Hair follicular keratinocyte (primary cell): ENCODE results near the gene MAPKBP1. TPM values are rescaled to one million over a fixed set of nuclear protein-coding genes. Genes with fewer than 3 reads are reported as not detected.

Experiments used
- total RNA-seq: library from RNA; depleted of rRNA; stranded (reverse); fragments of >200 nt; gene quantifications from 2 replicates; pipeline ENCODE4 v1.2.3, GENCODE V29; 2015

The MAPKBP1 gene, protein sequence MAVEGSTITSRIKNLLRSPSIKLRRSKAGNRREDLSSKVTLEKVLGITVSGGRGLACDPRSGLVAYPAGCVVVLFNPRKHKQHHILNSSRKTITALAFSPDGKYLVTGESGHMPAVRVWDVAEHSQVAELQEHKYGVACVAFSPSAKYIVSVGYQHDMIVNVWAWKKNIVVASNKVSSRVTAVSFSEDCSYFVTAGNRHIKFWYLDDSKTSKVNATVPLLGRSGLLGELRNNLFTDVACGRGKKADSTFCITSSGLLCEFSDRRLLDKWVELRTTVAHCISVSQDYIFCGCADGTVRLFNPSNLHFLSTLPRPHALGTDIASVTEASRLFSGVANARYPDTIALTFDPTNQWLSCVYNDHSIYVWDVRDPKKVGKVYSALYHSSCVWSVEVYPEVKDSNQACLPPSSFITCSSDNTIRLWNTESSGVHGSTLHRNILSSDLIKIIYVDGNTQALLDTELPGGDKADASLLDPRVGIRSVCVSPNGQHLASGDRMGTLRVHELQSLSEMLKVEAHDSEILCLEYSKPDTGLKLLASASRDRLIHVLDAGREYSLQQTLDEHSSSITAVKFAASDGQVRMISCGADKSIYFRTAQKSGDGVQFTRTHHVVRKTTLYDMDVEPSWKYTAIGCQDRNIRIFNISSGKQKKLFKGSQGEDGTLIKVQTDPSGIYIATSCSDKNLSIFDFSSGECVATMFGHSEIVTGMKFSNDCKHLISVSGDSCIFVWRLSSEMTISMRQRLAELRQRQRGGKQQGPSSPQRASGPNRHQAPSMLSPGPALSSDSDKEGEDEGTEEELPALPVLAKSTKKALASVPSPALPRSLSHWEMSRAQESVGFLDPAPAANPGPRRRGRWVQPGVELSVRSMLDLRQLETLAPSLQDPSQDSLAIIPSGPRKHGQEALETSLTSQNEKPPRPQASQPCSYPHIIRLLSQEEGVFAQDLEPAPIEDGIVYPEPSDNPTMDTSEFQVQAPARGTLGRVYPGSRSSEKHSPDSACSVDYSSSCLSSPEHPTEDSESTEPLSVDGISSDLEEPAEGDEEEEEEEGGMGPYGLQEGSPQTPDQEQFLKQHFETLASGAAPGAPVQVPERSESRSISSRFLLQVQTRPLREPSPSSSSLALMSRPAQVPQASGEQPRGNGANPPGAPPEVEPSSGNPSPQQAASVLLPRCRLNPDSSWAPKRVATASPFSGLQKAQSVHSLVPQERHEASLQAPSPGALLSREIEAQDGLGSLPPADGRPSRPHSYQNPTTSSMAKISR (N-terminal part only)
- 27.8 and 35.2 TPM in 2 replicates for total RNA-seq

DNA sequence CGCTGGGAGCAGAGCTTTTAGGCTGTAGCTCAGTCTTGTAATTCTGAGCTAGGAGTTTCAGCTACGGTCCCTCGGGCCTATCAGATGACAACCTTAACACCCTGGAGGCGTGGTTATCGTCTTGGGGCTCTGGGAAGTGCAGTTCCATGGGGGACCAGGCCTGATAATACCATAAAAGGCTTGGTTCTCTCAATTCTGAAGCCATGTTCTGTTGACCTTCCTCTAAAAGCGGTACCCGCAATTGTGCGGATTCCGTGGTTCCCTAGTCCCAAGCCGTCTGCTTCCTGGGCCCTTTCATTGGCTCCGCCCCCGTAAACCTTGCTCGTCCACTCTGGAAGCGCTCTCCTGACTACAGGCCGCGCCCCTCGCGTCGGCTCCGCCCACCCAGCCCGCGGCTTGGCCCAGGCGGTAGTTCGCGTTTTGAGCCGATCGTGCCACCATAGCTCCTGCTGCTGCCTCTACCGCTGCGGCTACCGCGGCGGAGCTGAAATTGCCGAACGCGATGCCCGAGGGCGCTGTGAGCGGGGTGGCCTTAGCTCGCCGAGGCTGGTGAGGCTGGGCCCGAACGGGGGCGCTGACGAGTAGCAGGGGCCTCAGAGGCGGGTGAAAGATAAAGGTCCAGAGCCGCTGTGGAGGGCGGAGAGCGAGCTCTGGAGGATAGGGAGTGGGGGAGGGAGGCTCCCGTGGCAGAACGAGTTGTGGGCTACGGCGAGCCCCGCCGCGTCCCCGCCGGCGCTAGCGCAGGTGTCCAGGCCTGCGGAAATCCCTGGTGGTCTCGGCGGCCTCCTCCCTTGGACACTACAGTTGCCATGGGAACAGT, at the start of gene MAPKBP1:
Gene MAPKBP1 (plus strand): TSS at position 423 of the 820 bp plus-strand sequence. CDS start 792 bp downstream, outside the sequence.

GRCh38 chr15:41827880-41828806, 53.9 kb downstream of the MAPKBP1 start, which contains the start of gene JMJD7:
Gene JMJD7, plus strand, starts transcription at chr15:41828092. Its CDS starts 33 bp downstream, at chr15:41828125.

GRCh38 chr15:41838400-41838897, 64.2 kb downstream of the MAPKBP1 start, which contains the start of gene PLA2G4B:
Gene PLA2G4B, plus strand, starts transcription at chr15:41838847. Its CDS starts 67 bp downstream, at chr15:41838914.

Other genes with a start within 250 kb of the MAPKBP1 start
- 32.5 and 43.3 TPM in 2 replicates for gene RPAP1, start 230.2 kb upstream of the MAPKBP1 start, total RNA-seq
- gene TYRO3, start 215.3 kb upstream of the MAPKBP1 start, total RNA-seq: 3.7 and 4.6 TPM in 2 replicates
- 7.6 and 9.9 TPM in 2 replicates for gene MGA, start 114.1 kb upstream of the MAPKBP1 start, total RNA-seq
- gene JMJD7, start 53.6 kb downstream of the MAPKBP1 start, total RNA-seq: 15.5 and 24.1 TPM in 2 replicates
- gene PLA2G4B, start 64.4 kb downstream of the MAPKBP1 start, total RNA-seq: 0.23 and 1.7 TPM in 2 replicates
- 0.04 and 0.31 TPM in 2 replicates for gene SPTBN5, start 119.6 kb downstream of the MAPKBP1 start, total RNA-seq
- gene EHD4, start 198.1 kb downstream of the MAPKBP1 start, total RNA-seq: 40.3 and 41.4 TPM in 2 replicates
- 0.27 and 0.39 TPM in 2 replicates for gene PLA2G4E, start 246.6 kb downstream of the MAPKBP1 start, total RNA-seq